Cerebellar cortex (tissue), 1 donor: Measurements from ENCODE around the gene CRY2.
A peak's percentile ranks its signal among the peaks of the same experiment; 100 is the strongest.
"Not testable (repeated sequence)": the region's sequence is repeated elsewhere in the genome, so short reads cannot be mapped to it uniquely, and the experiment has no call there.

Experiments used
- DNase-seq: peaks from one replicate; pipeline ENCODE4 v3.0.0-alpha.2; 2015; ENCODE audit warnings: low spot score

The CRY2 gene

GRCh38 chr11:45846974-45847910 is at the start of gene CRY2:
Gene CRY2, plus strand, starts transcription at chr11:45847475. Its CDS starts 16 bp downstream, at chr11:45847491.
- DNase-seq = peak; percentile 99

- no peak for DNase-seq
Measured at GRCh38 chr11:45798793-45799441, 48.4 kb upstream of the CRY2 start.

DNA sequence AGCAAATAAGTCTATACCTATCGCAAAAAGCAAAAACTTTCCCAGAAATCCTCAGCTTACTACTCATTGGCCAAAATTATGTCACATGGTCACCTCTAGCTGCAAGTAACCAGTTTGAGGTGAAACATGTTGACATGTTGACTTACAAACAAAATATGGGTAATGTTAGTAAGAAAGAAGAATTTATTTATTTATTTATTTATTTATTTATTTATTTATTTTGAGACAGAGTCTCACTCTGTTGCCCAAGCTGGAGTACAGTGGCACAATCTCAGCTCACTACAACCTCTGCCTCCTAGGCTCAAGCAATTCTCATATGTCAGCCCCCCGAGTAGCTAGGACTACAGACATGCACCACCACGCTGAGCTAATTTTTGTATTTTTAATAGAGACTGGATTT is 47.7 kb upstream of the CRY2 start:
- no peak for DNase-seq

- DNase-seq = no peak
Measured at GRCh38 chr11:45800261-45800660, 47.0 kb upstream of the CRY2 start.

DNA sequence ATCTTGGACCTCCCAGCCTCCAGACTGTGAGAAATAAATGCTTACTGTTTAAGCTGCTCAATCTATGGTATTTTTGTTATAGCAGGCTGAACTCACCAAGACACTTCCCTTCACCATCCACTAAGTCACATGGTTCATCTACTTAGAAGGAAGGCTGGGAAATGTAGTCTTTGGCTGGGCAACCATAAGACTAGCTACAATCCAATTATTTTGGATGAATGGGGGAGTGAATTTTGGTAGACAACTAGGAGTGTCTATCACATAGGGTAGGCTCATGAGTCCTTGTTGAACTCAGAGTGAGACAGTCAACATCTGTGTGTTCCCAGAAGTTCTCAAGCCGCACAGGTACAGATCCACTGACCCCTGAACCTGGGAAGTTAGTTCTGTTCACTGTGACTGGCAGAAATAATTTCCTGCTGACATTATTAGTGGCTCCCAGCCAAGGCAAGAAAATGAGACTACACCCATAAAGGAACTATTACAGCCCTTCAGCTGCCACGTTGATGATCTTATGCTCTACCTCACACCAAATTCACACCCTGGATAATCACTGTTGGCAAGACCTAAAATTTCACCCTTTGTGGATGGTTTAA is 45.5 kb upstream of the CRY2 start:
- DNase-seq = no peak

DNA sequence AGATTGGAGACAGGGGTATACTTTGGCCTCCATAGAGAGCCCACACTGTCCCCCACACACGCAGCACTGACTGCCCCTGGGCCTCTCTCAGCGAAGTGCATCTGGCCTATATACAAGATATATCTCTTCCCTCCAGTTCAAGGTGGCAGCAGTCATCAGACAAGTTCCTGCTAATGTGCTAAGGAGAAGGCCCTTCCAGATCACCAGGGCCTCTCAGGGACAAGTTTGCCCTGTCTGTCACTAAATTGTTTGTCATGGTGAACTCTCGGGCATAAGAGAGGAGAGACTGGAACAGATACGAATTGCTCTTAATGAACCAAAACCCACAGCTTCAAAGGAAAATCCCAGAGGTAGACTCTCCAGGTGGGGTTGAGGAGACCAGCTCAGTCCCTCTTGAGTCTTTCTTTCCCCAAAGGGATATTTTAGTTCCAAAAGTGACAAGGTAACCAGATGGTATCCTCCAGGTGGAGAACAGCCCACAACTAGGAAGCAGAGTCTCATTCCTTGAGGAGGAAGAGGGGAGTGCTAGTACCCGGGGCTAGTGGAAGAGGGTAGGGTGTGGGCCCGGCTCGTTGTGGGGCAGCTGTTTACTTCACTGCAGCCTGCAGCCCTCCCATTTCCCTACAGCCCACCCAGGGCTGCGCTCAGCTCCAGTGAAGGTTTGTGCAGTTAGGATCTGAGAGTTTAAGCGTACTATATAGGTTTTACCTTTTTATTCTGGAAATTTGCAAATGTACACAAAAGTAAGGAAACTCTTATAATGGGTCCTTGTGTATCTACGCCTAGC is 44.6 kb upstream of the CRY2 start:
- no peak for DNase-seq

GRCh38 chr11:45803971-45804760 is 43.1 kb upstream of the CRY2 start:
- peak; percentile 21 for DNase-seq

GRCh38 chr11:45804761-45805304 is 42.4 kb upstream of the CRY2 start, which contains the start of gene SLC35C1:
Gene SLC35C1, plus strand, starts transcription at chr11:45805149. Its CDS starts 653 bp downstream, at chr11:45805802.
- peak; percentile 95 for DNase-seq

- DNase-seq = peak; percentile 23
Measured at GRCh38 chr11:45805305-45806071, 41.8 kb upstream of the CRY2 start.

DNA sequence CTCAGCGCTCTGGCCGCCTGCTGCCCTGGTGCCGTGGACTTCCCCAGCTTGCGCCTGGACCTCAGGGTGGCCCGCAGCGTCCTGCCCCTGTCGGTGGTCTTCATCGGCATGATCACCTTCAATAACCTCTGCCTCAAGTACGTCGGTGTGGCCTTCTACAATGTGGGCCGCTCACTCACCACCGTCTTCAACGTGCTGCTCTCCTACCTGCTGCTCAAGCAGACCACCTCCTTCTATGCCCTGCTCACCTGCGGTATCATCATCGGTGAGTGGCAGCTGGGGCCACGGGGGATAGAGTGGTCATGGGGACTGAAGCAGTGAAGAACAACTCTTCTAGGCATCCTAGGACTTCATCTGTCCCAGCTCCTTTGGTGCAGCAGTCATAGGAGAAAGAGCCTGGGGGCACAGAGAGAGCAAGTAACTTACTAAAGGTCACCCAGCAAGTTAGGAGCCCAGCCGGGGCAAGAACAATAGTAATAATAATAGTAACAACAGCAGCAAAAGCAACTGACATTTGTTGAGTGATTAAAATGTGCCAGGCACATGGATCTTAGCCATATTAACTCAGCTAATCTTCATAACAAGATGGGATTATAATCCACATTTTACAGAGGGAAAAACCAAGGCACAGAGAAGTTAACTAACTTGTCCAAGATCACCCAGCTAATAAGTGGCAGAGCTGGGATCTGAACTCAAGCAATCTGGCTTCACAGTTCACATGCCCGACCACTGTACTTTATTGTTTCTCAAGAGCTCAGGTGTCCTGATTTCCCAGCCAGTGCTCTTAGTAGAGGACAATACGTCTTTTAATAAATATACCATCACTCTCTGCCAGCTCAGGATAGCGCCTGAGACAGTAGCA is 41.0 kb upstream of the CRY2 start:
- no peak for DNase-seq

- DNase-seq = no peak
Measured at GRCh38 chr11:45806937-45807791, 40.1 kb upstream of the CRY2 start.

- DNase-seq = no peak
Measured at GRCh38 chr11:45807792-45808238, 39.5 kb upstream of the CRY2 start.

DNA sequence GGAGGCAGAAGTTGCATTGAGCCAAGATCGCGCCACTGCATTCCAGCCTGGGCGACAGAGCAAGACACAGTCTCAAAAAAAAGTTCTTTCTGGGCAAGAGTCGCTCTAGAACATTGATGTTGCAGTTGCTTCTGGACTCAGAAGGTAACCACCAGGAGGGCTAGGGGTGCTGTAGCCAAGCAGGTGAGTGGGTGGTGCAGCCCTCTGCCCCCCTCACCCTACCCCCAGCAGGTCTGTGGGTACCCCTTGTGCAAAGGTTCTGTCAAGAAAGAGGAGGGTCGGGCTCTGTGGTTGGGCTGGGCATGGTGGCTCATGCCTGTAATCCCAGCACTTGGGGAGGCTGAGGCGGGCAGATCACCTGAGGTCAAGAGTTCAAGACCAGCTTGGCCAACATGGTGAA is 38.8 kb upstream of the CRY2 start:
- not testable (repeated sequence) for DNase-seq

- no peak for DNase-seq
Measured at GRCh38 chr11:45809456-45810395, 37.5 kb upstream of the CRY2 start.

DNA sequence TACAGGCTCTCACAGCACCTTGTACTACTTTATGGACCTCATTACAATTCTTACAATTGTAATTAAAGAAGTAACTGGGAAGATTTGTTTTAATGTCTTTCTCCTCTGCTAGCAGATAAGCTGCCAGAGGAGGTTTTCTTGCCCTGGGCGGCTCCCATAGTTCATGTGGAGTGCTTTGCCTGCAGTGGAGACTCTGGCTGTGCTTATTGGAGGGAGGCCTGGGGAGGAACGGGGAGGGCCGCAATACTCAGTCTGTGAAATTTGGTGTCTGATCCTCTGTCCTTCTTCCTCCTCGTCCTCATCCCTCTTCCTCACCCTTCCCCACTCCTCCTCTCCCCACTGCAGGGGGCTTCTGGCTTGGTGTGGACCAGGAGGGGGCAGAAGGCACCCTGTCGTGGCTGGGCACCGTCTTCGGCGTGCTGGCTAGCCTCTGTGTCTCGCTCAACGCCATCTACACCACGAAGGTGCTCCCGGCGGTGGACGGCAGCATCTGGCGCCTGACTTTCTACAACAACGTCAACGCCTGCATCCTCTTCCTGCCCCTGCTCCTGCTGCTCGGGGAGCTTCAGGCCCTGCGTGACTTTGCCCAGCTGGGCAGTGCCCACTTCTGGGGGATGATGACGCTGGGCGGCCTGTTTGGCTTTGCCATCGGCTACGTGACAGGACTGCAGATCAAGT is 36.7 kb upstream of the CRY2 start:
- DNase-seq = no peak

- no peak for DNase-seq
Measured at GRCh38 chr11:45811109-45811435, 36.2 kb upstream of the CRY2 start.
